ENCODE data around the gene TMPRSS4.

Gene TMPRSS4

GRCh38 chr11:118136801-118137200 lies 59.9 kb downstream of the TMPRSS4 start:
- no peak overlapping the region for H3K27ac ChIP-seq
- H3K4me2 ChIP-seq (ENCODE audit: low read length): no peak overlapping the region
- no peak overlapping the region for H2AFZ ChIP-seq
- H3K79me2 ChIP-seq: no peaks in the 10 kb centered on the region
- H3K9me3 ChIP-seq (ENCODE audit: control insufficient read depth, low read length): no peaks in the 10 kb centered on the region
- no peaks in the 10 kb centered on the region for H3K4me1 ChIP-seq
- H3K36me3 ChIP-seq (ENCODE audit: control insufficient read depth, insufficient read depth, low read length): no peaks in the 10 kb centered on the region
- no peaks in the 10 kb centered on the region for H3K27me3 ChIP-seq (ENCODE audit: control insufficient read depth, insufficient read depth, low read length)
- H3K9ac ChIP-seq: no peak overlapping the region
- no peak overlapping the region for H3K4me3 ChIP-seq (ENCODE audit: low read depth, low read length)
- no peak for TF ChIP-seq CTCF (IDR thresholded peaks at IDR 0.05)

- Histone ChIP-seq H2AFZ (no peak overlapping the region), H3K27ac (no peak overlapping the region), H3K9me3 (ENCODE audit: control insufficient read depth, low read length) (no peaks in the 10 kb centered on the region), H3K79me2 (no peaks in the 10 kb centered on the region), H3K9ac (no peak overlapping the region), H3K4me3 (ENCODE audit: low read depth, low read length) (no peak overlapping the region), H3K4me1 (no peaks in the 10 kb centered on the region), H3K36me3 (ENCODE audit: control insufficient read depth, insufficient read depth, low read length) (no peaks in the 10 kb centered on the region), H3K4me2 (ENCODE audit: low read length) (no peak overlapping the region), H3K27me3 (ENCODE audit: control insufficient read depth, insufficient read depth, low read length) (no peaks in the 10 kb centered on the region)
- no peak for TF ChIP-seq CTCF (IDR thresholded peaks at IDR 0.05)
Observed at GRCh38 chr11:118138839-118139420, 62.1 kb downstream of the TMPRSS4 start.

GRCh38 chr11:118139578-118139977 lies 62.7 kb downstream of the TMPRSS4 start:
- Histone ChIP-seq H3K27ac (no peak overlapping the region), H3K4me2 (ENCODE audit: low read length) (no peak overlapping the region), H3K36me3 (ENCODE audit: control insufficient read depth, insufficient read depth, low read length) (no peaks in the 10 kb centered on the region), H3K79me2 (no peaks in the 10 kb centered on the region), H3K27me3 (ENCODE audit: control insufficient read depth, insufficient read depth, low read length) (no peaks in the 10 kb centered on the region), H3K4me3 (ENCODE audit: low read depth, low read length) (no peak overlapping the region), H3K4me1 (no peaks in the 10 kb centered on the region), H2AFZ (no peak overlapping the region), H3K9me3 (ENCODE audit: control insufficient read depth, low read length) (no peaks in the 10 kb centered on the region), H3K9ac (no peak overlapping the region)
- TF ChIP-seq CTCF (IDR thresholded peaks at IDR 0.05): no peak

- H3K27ac ChIP-seq: no peak overlapping the region
- no peaks in the 10 kb centered on the region for H3K79me2 ChIP-seq
- no peak for TF ChIP-seq CTCF (IDR thresholded peaks at IDR 0.05)
- no peak overlapping the region for H2AFZ ChIP-seq
- no peaks in the 10 kb centered on the region for H3K36me3 ChIP-seq (ENCODE audit: control insufficient read depth, insufficient read depth, low read length)
- no peak overlapping the region for H3K9ac ChIP-seq
- H3K4me2 ChIP-seq (ENCODE audit: low read length): no peak overlapping the region
- no peak overlapping the region for H3K4me3 ChIP-seq (ENCODE audit: low read depth, low read length)
- no peaks in the 10 kb centered on the region for H3K9me3 ChIP-seq (ENCODE audit: control insufficient read depth, low read length)
- no peaks in the 10 kb centered on the region for H3K27me3 ChIP-seq (ENCODE audit: control insufficient read depth, insufficient read depth, low read length)
- H3K4me1 ChIP-seq: no peaks in the 10 kb centered on the region
Observed at GRCh38 chr11:118142081-118142480, 65.2 kb downstream of the TMPRSS4 start.

GRCh38 chr11:118142809-118143208 lies 65.9 kb downstream of the TMPRSS4 start:
- H3K27ac ChIP-seq: no peak overlapping the region
- no peak overlapping the region for H3K4me2 ChIP-seq (ENCODE audit: low read length)
- no peaks in the 10 kb centered on the region for H3K36me3 ChIP-seq (ENCODE audit: control insufficient read depth, insufficient read depth, low read length)
- no peaks in the 10 kb centered on the region for H3K79me2 ChIP-seq
- no peak overlapping the region for H2AFZ ChIP-seq
- no peak for TF ChIP-seq CTCF (IDR thresholded peaks at IDR 0.05)
- no peaks in the 10 kb centered on the region for H3K9me3 ChIP-seq (ENCODE audit: control insufficient read depth, low read length)
- no peaks in the 10 kb centered on the region for H3K27me3 ChIP-seq (ENCODE audit: control insufficient read depth, insufficient read depth, low read length)
- H3K4me3 ChIP-seq (ENCODE audit: low read depth, low read length): no peak overlapping the region
- H3K4me1 ChIP-seq: no peaks in the 10 kb centered on the region
- H3K9ac ChIP-seq: no peak overlapping the region

Measured in parathyroid adenoma (tissue), 2 donors.